GF-D8 (cell line): Measurements from ENCODE around the gene MYO1H.
"Not testable (repeated sequence)": the region's sequence is repeated elsewhere in the genome, so short reads cannot be mapped to it uniquely, and the experiment has no call there.

ENCODE experiments used
- DNase-seq: peaks from one replicate; lab custom pipeline; 2025; lab: John Stamatoyannopoulos, UW

Gene MYO1H

GRCh38 chr12:109346920-109347319, 780 bp upstream of the MYO1H start:
- no peak for DNase-seq

GRCh38 chr12:109352184-109352583, 4.5 kb downstream of the MYO1H start:
- DNase-seq: no peak

- DNase-seq: no peak
Observed at GRCh38 chr12:109356577-109356976, 8.9 kb downstream of the MYO1H start.

- no peak for DNase-seq
Observed at GRCh38 chr12:109357032-109357431, 9.3 kb downstream of the MYO1H start.

GRCh38 chr12:109358154-109358869, 10.6 kb downstream of the MYO1H start:
- DNase-seq: no peak

- no peak for DNase-seq
Observed at GRCh38 chr12:109359131-109359690, 11.5 kb downstream of the MYO1H start.

GRCh38 chr12:109369831-109370230, 22.1 kb downstream of the MYO1H start:
- DNase-seq: no peak

- DNase-seq: no peak
Observed at GRCh38 chr12:109377139-109377685, 29.5 kb downstream of the MYO1H start.

GRCh38 chr12:109378569-109378968, 30.9 kb downstream of the MYO1H start:
- DNase-seq: no peak

GRCh38 chr12:109382031-109382430, 34.3 kb downstream of the MYO1H start:
- DNase-seq: no peak

- DNase-seq: no peak
Observed at GRCh38 chr12:109383240-109383639, 35.5 kb downstream of the MYO1H start.

- no peak for DNase-seq
Observed at GRCh38 chr12:109385339-109386058, 37.8 kb downstream of the MYO1H start.

GRCh38 chr12:109386059-109386433, 38.3 kb downstream of the MYO1H start:
- no peak for DNase-seq

GRCh38 chr12:109387425-109388166, 39.9 kb downstream of the MYO1H start:
- DNase-seq: peak; percentile 45

- DNase-seq: no peak
Observed at GRCh38 chr12:109388167-109388563, 40.5 kb downstream of the MYO1H start.

GRCh38 chr12:109389146-109389545, 41.4 kb downstream of the MYO1H start:
- no peak for DNase-seq

- no peak for DNase-seq
Observed at GRCh38 chr12:109393437-109394345, 46.0 kb downstream of the MYO1H start.

- DNase-seq: no peak
Observed at GRCh38 chr12:109394891-109395290, 47.2 kb downstream of the MYO1H start.

GRCh38 chr12:109404841-109405240, 57.1 kb downstream of the MYO1H start:
- DNase-seq: not testable (repeated sequence)

- DNase-seq: not testable (repeated sequence)
Observed at GRCh38 chr12:109406147-109406546, 58.4 kb downstream of the MYO1H start.

GRCh38 chr12:109418848-109419480, 71.3 kb downstream of the MYO1H start:
- no peak for DNase-seq
